GM21526 (cell line): ENCODE measurements around the gene ULK4.
"Not testable (repeated sequence)": the region's sequence is repeated elsewhere in the genome, so short reads cannot be mapped to it uniquely, and the experiment has no call there.

ENCODE experiments used
- ATAC-seq: cut with Tn5 transposase; IDR thresholded peaks from one replicate; pipeline ENCODE4 v1.9.1; 2021; ENCODE audit warnings: moderate library complexity; ENCODE audit not compliant: unreplicated experiment, low FRiP score

The ULK4 gene

DNA sequence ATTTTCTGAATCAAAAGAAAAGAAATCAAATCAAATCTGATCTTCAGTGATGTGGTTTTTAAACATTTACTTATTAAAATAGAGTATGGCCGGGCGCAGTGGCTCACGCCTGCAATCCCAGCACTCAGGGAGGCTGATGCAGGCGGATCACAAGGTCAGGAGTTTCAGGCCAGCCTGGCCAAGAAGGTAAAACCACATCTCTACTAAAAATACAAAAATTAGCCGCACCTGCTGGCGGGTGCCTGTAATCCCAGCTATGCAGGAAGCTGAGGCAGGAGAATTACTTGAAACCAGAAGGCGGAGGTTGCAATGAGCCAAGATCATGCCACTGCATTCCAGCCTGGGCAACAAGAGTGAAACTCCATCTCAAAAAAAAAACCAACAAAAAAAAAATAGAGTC, 169.1 kb downstream of the ULK4 start:
- ATAC-seq, result no peak

DNA sequence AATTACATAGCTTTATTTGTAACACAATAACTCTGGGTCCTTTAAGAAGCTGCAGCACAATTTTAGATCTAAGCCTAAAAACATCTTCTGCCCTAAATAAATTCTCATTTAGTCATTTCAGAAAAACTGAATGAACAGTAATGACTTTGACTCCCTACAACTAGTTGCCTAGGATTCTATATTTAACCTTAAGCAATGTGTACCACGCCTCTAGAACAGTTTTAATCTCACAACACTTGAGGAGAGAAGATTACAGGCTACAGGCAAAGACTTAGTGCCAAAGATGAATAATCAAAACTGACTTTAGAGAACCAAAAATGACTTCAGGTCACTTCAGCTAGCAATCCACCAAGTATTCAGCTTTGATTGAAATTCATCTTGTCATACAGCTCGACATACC, 192.8 kb downstream of the ULK4 start:
- ATAC-seq, result no peak

DNA sequence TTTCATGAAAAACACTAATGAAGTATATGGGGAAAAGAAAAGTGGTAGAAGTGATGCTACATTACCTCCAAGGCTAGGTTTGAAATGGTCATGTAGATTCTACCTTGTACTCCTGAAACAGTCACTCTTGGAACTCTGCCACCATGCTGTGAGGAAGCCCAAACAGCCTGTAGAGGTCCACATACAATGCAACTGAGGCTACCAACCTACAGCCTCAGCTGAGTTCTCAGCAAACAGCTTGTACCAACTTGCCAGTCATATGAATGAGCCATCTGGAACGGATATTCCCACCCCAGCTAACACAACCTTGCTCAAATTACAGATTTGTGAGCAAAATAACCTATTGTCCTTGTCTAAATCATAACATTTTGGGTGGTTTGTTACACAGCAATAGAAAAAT, 193.5 kb downstream of the ULK4 start:
- no peak for ATAC-seq

DNA sequence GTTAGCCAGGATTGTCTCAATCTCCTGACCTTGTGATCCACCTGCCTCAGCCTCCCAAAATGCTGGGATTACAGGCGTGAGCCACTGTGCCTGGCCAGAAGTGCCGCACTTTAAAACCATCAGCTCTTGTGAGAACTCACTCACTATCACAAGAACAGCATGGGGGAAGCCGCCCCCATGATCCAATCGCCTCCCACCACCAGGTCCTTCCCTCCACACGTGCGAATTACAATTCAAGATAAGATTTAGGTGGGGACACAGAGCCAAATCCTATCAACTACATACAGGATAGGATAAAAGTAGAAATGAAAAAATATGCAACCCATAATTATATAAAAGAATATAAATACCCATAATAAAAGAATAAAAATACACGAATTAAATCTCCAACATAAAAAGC, 199.0 kb downstream of the ULK4 start:
- not testable (repeated sequence) for ATAC-seq

DNA sequence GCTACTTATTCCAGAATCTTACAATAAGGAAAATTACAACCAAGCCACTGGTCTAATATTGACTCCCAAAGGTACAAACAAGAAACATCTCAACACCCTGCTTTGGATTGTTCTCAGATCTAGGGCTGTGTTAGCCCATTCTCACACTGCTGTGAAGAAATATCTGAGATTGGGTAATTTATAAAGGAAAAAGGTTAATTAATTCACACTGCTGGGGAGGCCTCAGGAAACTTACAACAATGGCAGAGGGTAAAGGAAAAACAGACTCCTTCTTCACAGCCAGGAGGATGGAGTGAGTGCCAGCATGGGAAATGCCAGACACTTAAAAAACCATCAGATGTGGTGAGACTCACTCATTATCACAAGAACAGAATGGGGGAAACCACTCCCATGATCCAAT, 208.3 kb downstream of the ULK4 start:
- ATAC-seq, result no peak

DNA sequence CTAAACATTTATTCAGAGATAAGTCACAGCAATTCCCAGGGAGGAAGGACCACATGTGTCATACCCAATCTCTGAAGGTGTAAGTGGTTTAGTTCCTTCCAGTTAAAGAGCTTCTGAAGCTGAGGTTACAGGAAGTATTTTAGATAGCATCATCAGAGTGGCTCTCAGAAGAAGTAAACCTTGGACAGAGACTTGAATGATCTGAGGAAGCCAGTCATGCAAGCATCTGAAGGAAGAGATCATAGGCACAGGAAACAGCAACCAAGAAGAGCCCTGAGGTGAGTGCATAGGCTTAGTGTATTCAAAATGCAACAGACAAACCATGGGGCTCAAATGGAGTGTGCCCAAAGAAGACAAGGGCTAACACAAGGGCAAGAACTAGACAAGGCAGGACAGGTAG, 210.3 kb downstream of the ULK4 start:
- ATAC-seq, result no peak

DNA sequence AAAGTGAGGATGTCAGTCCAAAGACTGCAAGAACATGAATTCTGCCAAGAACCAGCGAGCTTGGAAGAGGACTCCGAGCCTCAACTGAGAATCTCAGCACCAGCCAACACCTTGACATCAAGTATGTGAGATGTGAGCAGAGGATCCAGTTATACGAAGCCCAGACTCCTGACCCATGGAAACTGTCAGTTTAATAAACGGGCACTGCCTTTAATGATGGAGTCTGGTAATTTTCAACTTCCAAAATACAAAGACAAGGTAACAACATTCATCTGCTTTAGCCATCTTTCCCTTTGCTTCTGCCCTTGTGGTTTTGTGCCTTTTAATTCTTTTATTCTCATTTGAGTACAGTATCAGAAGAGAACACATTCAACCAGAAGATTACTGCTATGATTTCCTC, 211.9 kb downstream of the ULK4 start:
- ATAC-seq, result no peak

DNA sequence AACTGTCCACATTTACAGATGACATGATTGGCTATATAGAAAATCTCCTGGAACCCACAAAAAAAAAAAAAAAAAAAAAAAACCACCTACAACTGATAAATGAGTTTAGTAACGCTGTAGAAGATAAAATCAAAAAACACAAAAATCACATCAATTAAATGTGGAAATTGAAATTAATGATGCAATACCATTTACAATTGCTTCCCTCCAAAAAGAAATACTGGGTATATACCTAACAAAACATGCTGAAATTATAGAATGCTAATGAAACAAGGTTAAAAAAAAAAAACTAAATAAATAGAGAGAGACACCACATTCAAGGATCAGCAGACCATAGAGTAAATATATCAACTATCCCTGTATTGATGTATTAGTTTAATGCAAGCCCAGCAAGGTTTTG, 215.7 kb downstream of the ULK4 start:
- ATAC-seq, result no peak

DNA sequence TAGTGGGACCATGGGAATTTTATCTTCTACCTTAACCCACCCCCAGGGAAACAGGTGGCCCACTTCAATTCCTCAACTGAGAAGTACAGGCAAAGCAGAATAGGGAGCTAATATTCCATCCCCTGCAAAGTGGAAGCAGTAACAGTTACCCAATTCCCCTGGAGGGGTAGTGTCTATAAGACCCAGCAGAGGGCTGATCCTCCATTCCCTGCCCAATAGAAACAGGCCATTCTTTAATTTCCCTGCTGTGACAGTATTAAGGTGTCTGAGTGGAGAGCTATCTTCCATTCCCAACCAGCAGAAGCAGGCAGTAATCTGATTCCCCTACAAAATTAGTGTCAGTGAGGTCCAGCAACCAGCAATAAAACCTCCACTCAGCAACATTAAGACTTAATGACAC, 219.8 kb downstream of the ULK4 start:
- no peak for ATAC-seq

DNA sequence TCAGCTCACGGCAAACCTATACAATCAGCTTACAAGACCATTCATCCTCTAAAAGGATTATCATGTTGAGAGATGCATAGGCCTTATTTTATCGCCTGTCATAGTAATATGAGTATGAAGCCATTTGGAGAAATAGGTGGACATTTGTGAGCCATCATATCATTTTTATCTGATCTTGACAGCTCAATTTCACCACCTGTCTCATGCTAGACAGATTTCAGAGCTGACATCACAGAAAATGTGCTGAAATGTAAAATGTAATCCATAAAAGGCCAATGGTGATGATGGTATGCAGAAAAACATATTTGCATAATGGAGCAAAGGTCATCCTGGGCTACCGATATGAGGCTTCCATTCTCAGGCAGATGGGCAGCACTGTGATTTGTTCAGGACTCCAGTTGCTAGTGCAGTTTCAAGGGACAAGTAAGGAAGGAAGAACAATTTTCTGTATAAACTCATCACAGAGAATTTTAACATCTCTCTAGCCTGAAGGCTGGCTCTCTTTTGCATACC, 221.5 kb downstream of the ULK4 start:
- no peak for ATAC-seq

DNA sequence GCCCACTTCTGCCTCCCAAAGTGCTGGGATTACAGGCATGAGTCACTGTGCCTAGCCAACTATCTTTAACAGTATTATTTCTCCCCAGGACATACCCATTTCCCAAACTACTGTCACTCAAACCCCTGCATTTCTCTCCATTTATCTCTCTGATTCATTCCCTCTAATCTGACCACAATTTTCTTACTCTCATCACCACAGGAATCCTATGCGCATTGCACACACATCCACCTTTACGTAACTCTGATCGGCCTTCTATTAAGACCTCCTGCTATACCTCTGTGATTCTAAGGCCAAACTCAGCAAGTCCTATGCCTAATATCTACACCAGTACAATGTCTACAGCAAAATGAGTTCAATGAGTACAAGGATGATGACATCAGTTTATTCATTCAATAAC, 235.0 kb downstream of the ULK4 start:
- ATAC-seq, result no peak

DNA sequence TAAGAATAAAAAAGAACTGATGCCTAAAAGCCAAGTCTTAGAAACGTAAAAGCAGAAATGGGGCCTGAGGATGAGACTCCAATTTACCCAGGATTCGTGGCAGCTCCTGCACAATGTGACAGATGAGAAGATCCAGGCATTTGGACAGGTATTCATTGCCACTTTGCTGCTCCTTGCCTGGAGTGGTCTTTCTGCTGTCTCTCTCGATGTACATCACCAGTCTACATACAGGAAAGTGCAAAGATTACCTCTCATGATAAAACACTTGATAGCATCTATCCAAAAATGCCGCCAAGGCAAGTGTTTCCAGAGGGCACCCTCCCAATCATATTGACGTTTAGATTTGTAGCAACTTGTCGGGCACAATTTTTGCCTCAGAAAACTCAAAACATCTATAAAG, 244.3 kb downstream of the ULK4 start:
- no peak for ATAC-seq

DNA sequence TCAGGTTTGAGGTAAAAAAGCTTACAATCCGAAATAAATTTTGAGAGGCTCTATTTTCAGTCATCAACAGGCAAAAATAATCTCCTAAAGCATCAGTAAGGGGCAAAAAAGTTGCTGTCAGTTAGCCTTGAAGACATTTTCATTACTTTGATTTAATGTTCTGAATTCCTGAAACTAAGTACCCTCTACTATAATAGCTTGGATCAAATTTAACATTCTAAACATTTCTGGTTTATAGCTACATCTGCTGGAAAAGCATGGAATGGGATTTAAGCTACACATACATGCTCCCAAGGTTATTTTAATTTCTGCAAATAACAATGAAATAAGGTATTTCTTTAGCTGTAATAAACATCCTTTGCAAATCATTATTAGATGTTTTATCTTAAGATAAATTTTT, 245.4 kb downstream of the ULK4 start:
- no peak for ATAC-seq

DNA sequence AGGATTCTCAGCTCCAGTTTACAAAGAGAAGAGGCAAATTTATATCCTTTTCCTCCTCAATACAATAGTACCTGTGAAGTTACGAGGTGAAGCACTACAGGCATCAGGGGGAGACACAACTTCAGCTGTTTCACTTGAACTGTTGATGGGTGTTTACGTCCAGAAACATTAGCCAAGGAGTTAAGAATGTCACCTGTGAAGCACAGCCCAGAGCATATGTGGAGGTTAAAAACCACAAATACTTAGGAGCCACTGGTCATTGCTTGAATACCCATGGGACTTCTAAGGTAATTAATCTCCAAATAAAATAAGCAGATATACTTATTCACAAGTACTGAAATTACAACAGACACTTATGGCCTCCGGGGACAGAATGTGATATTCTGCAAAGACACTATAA, 246.5 kb downstream of the ULK4 start:
- no peak for ATAC-seq

DNA sequence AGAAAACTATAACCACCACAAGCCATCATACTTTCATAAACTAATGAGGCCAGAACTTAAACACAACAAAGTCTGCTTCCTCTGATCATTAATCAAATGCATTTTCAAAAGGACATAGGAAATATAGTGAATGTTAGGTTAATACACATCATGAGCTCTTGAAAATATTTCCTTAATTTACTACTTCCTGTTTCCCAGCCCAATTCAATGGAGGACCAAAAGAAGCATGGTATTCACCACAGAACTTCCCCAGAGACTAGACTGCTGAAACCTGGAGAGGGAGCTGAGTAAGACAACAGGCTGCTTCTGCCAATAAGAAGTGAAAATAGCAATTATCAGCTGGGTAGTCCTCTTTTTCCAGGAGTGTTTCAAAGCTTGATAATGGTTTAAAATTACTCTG, 250.3 kb downstream of the ULK4 start:
- ATAC-seq, result no peak

DNA sequence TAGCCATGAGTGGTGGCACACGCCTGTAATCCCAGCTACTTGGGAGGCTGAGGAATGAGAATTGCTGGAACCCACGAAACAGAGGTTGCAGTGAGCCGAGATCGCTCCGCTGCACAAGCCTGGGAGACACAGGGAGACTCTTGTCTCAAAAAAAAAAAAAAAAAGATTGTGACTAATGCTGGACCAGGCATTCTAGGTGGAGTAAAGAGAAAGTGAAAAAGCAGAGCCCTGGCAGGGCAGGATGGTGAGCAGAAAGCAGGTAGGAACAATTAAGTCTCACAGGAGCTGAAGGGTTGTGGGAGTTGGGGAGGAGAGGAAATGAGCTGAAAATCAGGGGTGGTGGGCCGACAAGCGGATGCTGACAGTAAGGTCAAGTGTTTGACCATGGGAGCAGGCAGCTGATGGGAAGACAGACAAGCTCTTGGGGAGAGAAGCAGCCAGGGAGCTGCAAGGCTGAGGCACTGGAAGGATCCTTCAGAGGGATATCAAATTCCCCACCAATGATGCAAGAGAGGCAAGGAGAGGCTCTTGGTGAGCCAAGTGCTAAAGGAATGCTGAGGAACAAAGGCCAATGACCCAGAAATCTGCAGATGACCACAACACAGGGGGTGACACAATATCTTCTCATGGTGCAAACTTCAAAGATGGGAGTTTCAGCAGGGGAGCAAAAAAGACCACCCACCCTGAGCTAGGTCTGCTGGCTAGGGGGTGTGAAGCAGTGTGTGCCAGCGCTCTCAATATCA, 251.1 kb downstream of the ULK4 start:
- no peak for ATAC-seq

DNA sequence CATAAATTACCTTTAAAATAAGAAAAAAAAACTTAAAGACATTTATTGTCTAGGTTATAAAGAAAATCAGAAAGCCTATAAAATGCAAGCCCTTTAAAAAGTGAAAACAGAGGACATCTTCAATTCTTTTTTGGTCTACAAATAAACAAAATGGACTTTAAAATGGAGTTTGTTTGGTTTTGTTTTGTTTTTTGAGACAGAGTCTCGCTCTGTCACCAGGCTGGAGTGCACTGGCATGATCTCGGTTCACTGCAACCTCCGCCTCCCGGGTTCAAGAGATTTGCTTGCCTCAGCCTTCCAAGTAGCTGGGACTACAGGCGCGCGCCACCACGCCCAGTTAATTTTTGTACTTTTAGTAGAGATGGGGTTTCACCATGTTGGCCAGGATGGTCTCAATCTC, 252.7 kb downstream of the ULK4 start:
- ATAC-seq, result not testable (repeated sequence)

DNA sequence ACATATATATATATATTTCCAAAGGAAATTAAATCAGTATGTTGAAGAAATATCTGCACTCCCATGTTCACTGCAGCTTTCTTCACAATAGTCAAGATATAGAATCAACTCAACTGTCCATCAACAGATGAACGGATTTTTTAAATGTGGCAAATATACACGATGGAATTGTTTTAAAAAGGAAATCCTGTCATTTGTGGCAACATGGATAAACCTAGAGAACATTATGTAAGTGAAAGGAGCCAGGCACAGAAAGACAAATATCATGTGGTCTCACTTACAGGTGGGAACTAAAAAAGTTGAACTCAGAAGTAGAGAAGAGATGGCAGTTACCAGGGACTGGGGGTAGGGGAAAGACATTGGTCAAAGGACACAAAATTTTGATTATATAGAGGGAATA, 253.7 kb downstream of the ULK4 start:
- no peak for ATAC-seq

DNA sequence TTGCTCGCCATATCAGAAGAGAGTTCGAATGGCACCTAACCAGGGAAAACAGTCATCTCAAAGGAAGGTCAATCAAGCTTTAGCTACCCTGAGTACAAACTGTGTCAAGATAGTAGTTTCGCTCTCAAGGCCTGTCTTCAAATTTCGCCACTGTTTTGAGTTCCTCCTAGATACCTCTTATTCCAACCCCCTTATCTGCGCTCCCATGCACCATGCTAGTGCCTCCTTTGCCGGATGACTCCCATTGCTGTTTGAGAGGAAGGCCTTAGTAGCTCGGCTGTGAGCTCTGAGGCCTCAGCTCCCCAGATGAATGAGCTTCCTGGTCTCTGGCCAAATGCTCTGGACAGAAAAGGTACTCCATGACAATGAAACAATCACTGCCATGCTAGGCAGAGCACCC, 256.0 kb downstream of the ULK4 start:
- ATAC-seq, result no peak

DNA sequence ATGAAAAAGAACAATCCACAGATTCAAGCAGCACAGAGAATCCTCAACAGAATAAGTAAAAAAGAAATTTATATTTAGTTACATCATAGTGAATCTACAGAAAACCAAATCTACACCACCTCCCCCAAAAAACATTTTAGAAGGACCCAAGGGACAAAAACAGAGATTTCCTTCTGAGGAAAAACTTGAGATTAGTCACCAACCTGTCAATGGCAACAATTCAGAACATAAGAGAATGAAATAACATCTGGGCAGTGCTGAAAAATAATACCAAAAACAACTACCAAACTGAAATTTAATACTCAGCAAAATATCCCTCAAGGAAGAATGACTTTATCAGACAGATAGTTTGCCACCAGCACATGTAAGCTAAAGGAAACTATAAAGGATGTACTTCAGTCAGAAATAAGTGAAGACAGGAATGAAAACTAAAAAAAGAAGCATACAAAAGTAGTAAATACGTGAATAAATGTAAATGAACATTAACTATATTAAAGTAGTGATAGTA, 260.7 kb downstream of the ULK4 start:
- no peak for ATAC-seq

DNA sequence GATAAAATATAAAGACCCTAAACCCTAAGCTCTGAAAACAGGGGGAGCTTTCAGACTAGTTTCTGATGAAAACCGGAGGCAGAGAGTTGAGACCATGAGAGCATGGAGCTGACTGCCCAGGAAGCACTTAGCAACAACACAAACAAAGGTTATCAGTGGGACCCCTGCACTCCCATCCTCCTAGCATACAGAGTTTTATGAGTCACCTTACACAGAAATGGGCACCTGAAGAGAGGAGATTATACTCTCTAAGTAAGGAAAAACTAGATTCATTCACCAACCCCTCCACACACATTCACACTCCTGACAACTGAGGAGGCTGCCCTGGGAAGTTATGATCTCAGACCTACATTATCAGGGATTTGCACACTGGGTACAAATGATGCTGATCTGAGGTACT, 261.7 kb downstream of the ULK4 start:
- ATAC-seq, result no peak

DNA sequence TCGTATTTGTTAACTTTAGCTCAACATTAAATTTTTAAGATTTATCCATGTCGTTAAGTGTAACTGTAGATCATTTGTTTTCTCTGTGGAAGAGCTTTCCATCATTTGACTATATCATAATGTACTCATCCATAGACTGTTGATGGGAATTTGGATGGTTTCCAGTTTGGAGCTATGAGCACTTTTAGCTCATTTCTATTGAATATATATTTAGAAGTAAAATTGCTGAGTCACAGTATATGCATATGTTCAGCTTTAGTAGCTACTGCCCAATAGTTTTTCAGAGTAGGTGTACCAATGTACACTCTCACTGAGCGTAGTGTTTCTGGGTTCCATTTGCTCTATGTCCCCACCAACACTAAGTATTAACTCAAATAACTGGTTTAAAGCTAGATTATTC, 263.0 kb downstream of the ULK4 start:
- no peak for ATAC-seq

DNA sequence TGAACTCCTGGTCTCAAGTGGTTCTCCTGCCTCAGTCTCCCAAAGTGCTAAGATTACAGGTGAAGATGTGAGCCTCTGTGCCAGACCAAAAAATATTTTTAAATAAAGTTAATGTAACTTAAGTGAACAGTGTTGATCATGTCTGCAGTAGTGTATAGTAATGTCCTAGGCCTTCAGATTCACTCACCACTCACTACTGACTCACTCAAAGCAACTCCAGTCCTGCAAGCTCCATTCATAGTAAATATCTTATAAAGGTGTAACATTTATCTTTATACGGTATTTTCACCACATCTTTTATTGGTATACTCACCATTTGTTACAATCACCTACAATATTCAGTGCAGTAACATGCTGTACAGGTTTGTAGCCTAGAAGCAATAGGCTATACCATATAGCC, 264.2 kb downstream of the ULK4 start:
- no peak for ATAC-seq
